Fibroblast of lung (primary cell): ENCODE measurements around the gene CRYGS. TPM values are rescaled to one million over a fixed set of nuclear protein-coding genes. Genes with fewer than 3 reads are reported as not detected.

Experiments used
- DNase-seq, 2 donors: peaks; one replicate each; pipeline versions ENCODE4 v3.0.0 to v3.0.0-alpha.2; 2010; ENCODE audit warnings: low read depth in 2 of 2
- H2AFZ ChIP-seq: 2 replicates; pipeline ENCODE4 v1.5.1; 2012; ENCODE audit warnings: low read length, control low read depth, inconsistent platforms
- H3K27ac ChIP-seq: 2 replicates; pipeline ENCODE4 v1.5.1; 2011; ENCODE audit warnings: low read length, control low read depth; ENCODE audit not compliant: insufficient read depth
- H3K27me3 ChIP-seq: 2 replicates; pipeline ENCODE4 v1.5.1; 2011; ENCODE audit warnings: mild to moderate bottlenecking, low read length; ENCODE audit not compliant: control insufficient read depth, insufficient read depth
- H3K36me3 ChIP-seq: 2 replicates; pipeline ENCODE4 v1.5.1; 2011; ENCODE audit warnings: low read length; ENCODE audit not compliant: control insufficient read depth, insufficient read depth
- H3K4me1 ChIP-seq: 2 replicates; pipeline ENCODE4 v1.5.1; 2011; ENCODE audit warnings: low read length; ENCODE audit not compliant: control insufficient read depth, insufficient read depth; ENCODE audit errors: extremely low read depth
- H3K4me2 ChIP-seq: 2 replicates; pipeline ENCODE4 v1.5.1; 2011; ENCODE audit warnings: low read length, control low read depth; ENCODE audit not compliant: insufficient read depth; ENCODE audit errors: extremely low read depth
- H3K4me3 ChIP-seq, 4 experiments: fragments of 200-600 bp in 1 of 4; sonication (generic) in 1 of 4; replicated peaks in 1 of 4; 2 replicates each; pipeline ENCODE4 v1.5.1; 2011 to 2016; ENCODE audit warnings: low read length in 4 of 4, low read depth in 3 of 4, mild to moderate bottlenecking in 3 of 4, control low read depth in 2 of 4, inconsistent platforms in 1 of 4, mixed read lengths in 1 of 4; ENCODE audit not compliant: insufficient read depth in 1 of 4; ENCODE audit errors: control extremely low read depth in 1 of 4
- H3K79me2 ChIP-seq: 2 replicates; pipeline ENCODE4 v1.5.1; 2012; ENCODE audit warnings: mild to moderate bottlenecking, low read length, inconsistent platforms; ENCODE audit not compliant: control insufficient read depth, insufficient read depth
- H3K9ac ChIP-seq: 2 replicates; pipeline ENCODE4 v1.5.1; 2011; ENCODE audit warnings: mild to moderate bottlenecking, low read length, control low read depth; ENCODE audit not compliant: insufficient read depth
- H3K9me3 ChIP-seq: 2 replicates; pipeline ENCODE4 v1.5.1; 2012; ENCODE audit warnings: low read depth, low read length; ENCODE audit not compliant: control insufficient read depth, insufficient read depth
- H4K20me1 ChIP-seq: 2 replicates; pipeline ENCODE4 v1.5.1; 2011; ENCODE audit warnings: low read length; ENCODE audit not compliant: control insufficient read depth, insufficient read depth; ENCODE audit errors: extremely low read depth
- CTCF ChIP-seq, 2 donors: IDR thresholded peaks in 1 of 2; conservative IDR thresholded peaks in 1 of 2; 1 replicate in 1 of 2; 2 replicates in 1 of 2; pipeline ENCODE4 v1.5.1; 2011 to 2012; ENCODE audit warnings: low read length in 2 of 2, control low read depth in 1 of 2, inconsistent platforms in 1 of 2, low read depth in 1 of 2, mild to moderate bottlenecking in 1 of 2
- EZH2 ChIP-seq: IDR thresholded peaks from 2 replicates; pipeline ENCODE4 v1.5.1; 2012; ENCODE audit warnings: low read length, control low read depth, mild to moderate bottlenecking; ENCODE audit errors: missing control alignments
- polyA plus RNA-seq, 2 donors: library from polyadenylated mRNA; depleted of rRNA in 1 of 2; stranded (reverse) in 1 of 2; unstranded in 1 of 2; fragments of >200 nt; gene quantifications; 2 replicates each; pipeline ENCODE4 v1.2.1, GENCODE V29; 2011 to 2012; ENCODE audit warnings: missing spikeins in 1 of 2
- total RNA-seq: library from RNA; depleted of rRNA; stranded (reverse); fragments of >200 nt; gene quantifications from 2 replicates; pipeline ENCODE4 v1.2.1, GENCODE V29; 2014

Gene CRYGS
- total and polyA plus RNA-seq, 2 donors (not counting 1 experiment from before 2014, with no cell fraction given) = 0.54 to 0.99 TPM

GRCh38 chr3:186540835-186541226 is 3.3 kb downstream of the CRYGS start:
- Histone ChIP-seq H2AFZ (no peak overlapping the region), H3K27me3 (no peaks in the 10 kb centered on the region), H3K79me2 (no peaks in the 10 kb centered on the region), H3K4me2 (no peak overlapping the region), H3K4me3 (no peak overlapping the region), H3K9me3 (no peaks in the 10 kb centered on the region), H3K27ac (no peak overlapping the region), H3K4me1 (peaks cover 4% of the 10 kb centered on the region), H4K20me1 (no peaks in the 10 kb centered on the region), H3K9ac (no peak overlapping the region), H3K36me3 (no peaks in the 10 kb centered on the region)
- TF ChIP-seq EZH2 (no peak), CTCF (conservative IDR thresholded peaks at IDR 0.05 in 1 of 2, IDR thresholded peaks at IDR 0.05 in 1 of 2; ENCODE audit: low read depth in 1 of 2, low read length in 2 of 2) (no peak)
- DNase-seq = peak in 1 of 2 donors; percentile 44

GRCh38 chr3:186540221-186540834 is 3.9 kb downstream of the CRYGS start:
- Histone ChIP-seq H3K36me3 (no peaks in the 10 kb centered on the region), H3K4me1 (peaks cover 4% of the 10 kb centered on the region), H3K27ac (no peak overlapping the region), H3K9me3 (no peaks in the 10 kb centered on the region), H2AFZ (no peak overlapping the region), H3K9ac (no peak overlapping the region), H3K4me2 (peak overlapping the region; percentile 45), H3K27me3 (no peaks in the 10 kb centered on the region), H3K79me2 (no peaks in the 10 kb centered on the region), H4K20me1 (no peaks in the 10 kb centered on the region), H3K4me3 (no peak overlapping the region)
- TF ChIP-seq CTCF (conservative IDR thresholded peaks at IDR 0.05 in 1 of 2, IDR thresholded peaks at IDR 0.05 in 1 of 2; ENCODE audit: low read depth in 1 of 2, low read length in 2 of 2) = peak; percentile 62 to 64
- no peak for TF ChIP-seq EZH2
- peak; percentile 67 to 75 for DNase-seq

GRCh38 chr3:186538779-186539178 is 5.4 kb downstream of the CRYGS start:
- Histone ChIP-seq H3K27ac (no peak overlapping the region), H3K27me3 (no peaks in the 10 kb centered on the region), H3K36me3 (no peaks in the 10 kb centered on the region), H3K9ac (no peak overlapping the region), H3K79me2 (no peaks in the 10 kb centered on the region), H3K4me1 (peaks cover 4% of the 10 kb centered on the region), H4K20me1 (no peaks in the 10 kb centered on the region), H2AFZ (no peak overlapping the region), H3K4me3 (no peak overlapping the region), H3K9me3 (no peaks in the 10 kb centered on the region), H3K4me2 (no peak overlapping the region)
- TF ChIP-seq EZH2 (no peak), CTCF (conservative IDR thresholded peaks at IDR 0.05 in 1 of 2, IDR thresholded peaks at IDR 0.05 in 1 of 2; ENCODE audit: low read depth in 1 of 2, low read length in 2 of 2) (no peak)
- no peak for DNase-seq
